HepG2 (cell line): ENCODE results near the gene HDDC3. TPM values are rescaled to one million over a fixed set of nuclear protein-coding genes. Genes with fewer than 3 reads are reported as not detected.

Experiments
- ISL2 ChIP-seq: sonication (generic); formaldehyde crosslinking; IDR thresholded peaks from 2 replicates; pipeline ENCODE4 v1.5.0; 2020; ENCODE audit warnings: missing genetic modification reagents
- JARID2 ChIP-seq: sonication (generic); formaldehyde crosslinking; IDR thresholded peaks from 2 replicates; pipeline ENCODE4 v1.8.1; 2023; ENCODE audit warnings: missing genetic modification reagents, inconsistent platforms; ENCODE audit not compliant: insufficient replicate concordance
- KAT2B ChIP-seq: fragments of 150-350 bp; IDR thresholded peaks from 2 replicates; pipeline ENCODE4 v1.6.1; 2014; ENCODE audit warnings: low read depth, low read length, borderline replicate concordance
- KDM3A ChIP-seq: IDR thresholded peaks from 2 replicates; pipeline ENCODE4 v1.6.1; 2018; ENCODE audit warnings: low read depth, missing compliant biosample characterization
- SALL2 ChIP-seq: sonication (generic); formaldehyde crosslinking; IDR thresholded peaks from 2 replicates; pipeline ENCODE4 v1.8.1; 2023; ENCODE audit warnings: mild to moderate bottlenecking, missing genetic modification reagents, inconsistent platforms
- SP1 ChIP-seq, 2 experiments: fragments of 450-650 bp in 1 of 2; sonication (generic) in 1 of 2; formaldehyde crosslinking in 1 of 2; IDR thresholded peaks; 2 replicates each; pipeline versions ENCODE4 v1.4.0 to v1.6.1; 2016 to 2020; ENCODE audit warnings: missing genetic modification reagents in 1 of 2
- THYN1 ChIP-seq: sonication (generic); formaldehyde crosslinking; IDR thresholded peaks from 2 replicates; pipeline ENCODE4 v1.8.1; 2023; ENCODE audit warnings: low read depth, mild to moderate bottlenecking, moderate library complexity, missing genetic modification reagents, borderline replicate concordance
- ZNF567 ChIP-seq: sonication (generic); formaldehyde crosslinking; IDR thresholded peaks from 2 replicates; pipeline ENCODE4 v1.8.1; 2023; ENCODE audit warnings: mild to moderate bottlenecking, missing genetic modification reagents, borderline replicate concordance
- ZNF850 ChIP-seq: sonication (generic); formaldehyde crosslinking; conservative IDR thresholded peaks from 2 replicates; pipeline ENCODE4 v1.9.0; 2021; ENCODE audit warnings: mild to moderate bottlenecking, missing genetic modification reagents
- polyA plus RNA-seq, 8 experiments: library from polyadenylated mRNA; depleted of rRNA in 3 of 8; stranded (reverse) in 7 of 8; unstranded in 1 of 8; fragments of >200 nt; fragmentation: Illumina TruSeq in 4 of 8; extraction: Trizol in 4 of 8; gene quantifications; 2 replicates each; pipeline versions ENCODE4 v1.2.1 to v1.2.3, GENCODE V29; 2011 to 2016; ENCODE audit warnings: low read depth in 4 of 8, missing spikeins in 1 of 8, mixed read lengths in 1 of 8; ENCODE audit not compliant: insufficient read depth in 1 of 8
- total RNA-seq, 5 experiments: library from RNA; depleted of rRNA; stranded (reverse); fragments of >200 nt; fragmentation: Illumina TruSeq; extraction: Trizol; gene quantifications; 2 replicates each; pipeline ENCODE4 v1.2.3, GENCODE V29; 2016; ENCODE audit warnings: low read depth in 1 of 5
- TF ChIP-seq, protein P1 (sequence below), 2 experiments: IDR thresholded peaks; 2 replicates each; pipeline ENCODE4 v1.6.1; 2011 to 2012; ENCODE audit warnings: low read length in 2 of 2, borderline replicate concordance in 1 of 2, low read depth in 1 of 2, mild to moderate bottlenecking in 1 of 2, moderate library complexity in 1 of 2
- TF ChIP-seq, protein P2 (sequence below): sonication (generic); formaldehyde crosslinking; IDR thresholded peaks from 2 replicates; pipeline ENCODE4 v1.9.0; 2021; ENCODE audit warnings: missing genetic modification reagents, borderline replicate concordance
- TF ChIP-seq, protein P3 (sequence below): sonication (generic); formaldehyde crosslinking; conservative IDR thresholded peaks from 2 replicates; pipeline ENCODE4 v1.5.0; 2020; ENCODE audit warnings: missing genetic modification reagents
- TF ChIP-seq, protein P4 (sequence below), 2 experiments: sonication (generic) in 1 of 2; formaldehyde crosslinking in 1 of 2; IDR thresholded peaks; 2 replicates each; pipeline versions ENCODE4 v1.4.0 to v1.6.1; 2018 to 2020; ENCODE audit warnings: missing genetic modification reagents in 2 of 2, borderline replicate concordance in 1 of 2, low read depth in 1 of 2, mild to moderate bottlenecking in 1 of 2, missing biosample characterization in 1 of 2

HDDC3 gene
- total and polyA plus RNA-seq, 2 of the 13 experiments (the other 11 are each of a cell fraction or from before 2014, with no cell fraction given): 18.7 to 28.3 TPM

DNA sequence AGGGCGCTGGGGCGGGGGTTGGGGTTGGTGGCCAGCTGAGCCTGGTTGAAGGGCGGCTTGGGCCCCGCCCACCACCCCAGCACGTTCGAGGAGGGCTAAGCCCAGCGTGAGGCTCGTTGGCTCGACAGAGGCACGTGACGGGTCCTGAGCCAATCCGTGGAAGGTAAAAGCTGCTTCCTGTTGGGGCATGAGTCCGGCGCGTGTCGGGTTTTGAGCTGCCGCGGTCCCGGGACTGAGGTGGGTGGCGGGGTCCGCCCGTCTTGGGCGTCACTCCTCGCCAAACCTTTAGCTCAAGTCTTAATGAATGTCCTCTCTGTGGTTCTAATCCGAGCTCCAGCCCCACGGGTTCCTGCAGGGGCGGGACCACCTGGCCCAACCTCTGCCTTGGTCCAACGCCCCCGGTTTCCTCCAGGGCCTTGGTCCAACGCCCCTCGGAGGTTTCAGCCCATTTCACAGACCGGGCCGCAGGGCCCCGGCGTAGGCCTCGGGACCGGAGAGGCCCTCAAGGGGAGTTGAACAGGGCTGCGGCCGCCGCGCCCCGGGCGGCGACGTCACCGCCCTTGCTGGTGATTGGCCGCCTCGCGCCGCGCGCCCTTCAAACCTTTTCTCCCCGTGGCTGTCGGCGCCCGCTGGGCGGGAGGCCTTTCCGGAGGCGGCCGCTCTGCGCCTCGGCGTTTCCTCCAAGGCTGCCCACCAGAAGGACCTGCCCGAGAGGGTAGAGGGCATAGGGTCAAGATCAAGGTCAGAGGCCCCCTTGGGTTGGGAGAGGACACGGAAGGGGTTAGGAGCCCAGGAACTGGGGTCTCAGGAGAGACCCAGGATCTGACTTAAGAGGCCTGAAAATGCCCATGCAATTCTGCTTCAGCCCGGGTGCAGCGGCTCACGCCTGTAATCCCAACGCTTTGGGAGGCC lies 22.6 kb upstream of the HDDC3 start, which contains the start of gene RCCD1 (continued):
- peak; percentile 80 for TF ChIP-seq SALL2 (CRISPR knock-in tag)
- no peak for TF ChIP-seq KAT2B
- TF ChIP-seq, protein P1, sequence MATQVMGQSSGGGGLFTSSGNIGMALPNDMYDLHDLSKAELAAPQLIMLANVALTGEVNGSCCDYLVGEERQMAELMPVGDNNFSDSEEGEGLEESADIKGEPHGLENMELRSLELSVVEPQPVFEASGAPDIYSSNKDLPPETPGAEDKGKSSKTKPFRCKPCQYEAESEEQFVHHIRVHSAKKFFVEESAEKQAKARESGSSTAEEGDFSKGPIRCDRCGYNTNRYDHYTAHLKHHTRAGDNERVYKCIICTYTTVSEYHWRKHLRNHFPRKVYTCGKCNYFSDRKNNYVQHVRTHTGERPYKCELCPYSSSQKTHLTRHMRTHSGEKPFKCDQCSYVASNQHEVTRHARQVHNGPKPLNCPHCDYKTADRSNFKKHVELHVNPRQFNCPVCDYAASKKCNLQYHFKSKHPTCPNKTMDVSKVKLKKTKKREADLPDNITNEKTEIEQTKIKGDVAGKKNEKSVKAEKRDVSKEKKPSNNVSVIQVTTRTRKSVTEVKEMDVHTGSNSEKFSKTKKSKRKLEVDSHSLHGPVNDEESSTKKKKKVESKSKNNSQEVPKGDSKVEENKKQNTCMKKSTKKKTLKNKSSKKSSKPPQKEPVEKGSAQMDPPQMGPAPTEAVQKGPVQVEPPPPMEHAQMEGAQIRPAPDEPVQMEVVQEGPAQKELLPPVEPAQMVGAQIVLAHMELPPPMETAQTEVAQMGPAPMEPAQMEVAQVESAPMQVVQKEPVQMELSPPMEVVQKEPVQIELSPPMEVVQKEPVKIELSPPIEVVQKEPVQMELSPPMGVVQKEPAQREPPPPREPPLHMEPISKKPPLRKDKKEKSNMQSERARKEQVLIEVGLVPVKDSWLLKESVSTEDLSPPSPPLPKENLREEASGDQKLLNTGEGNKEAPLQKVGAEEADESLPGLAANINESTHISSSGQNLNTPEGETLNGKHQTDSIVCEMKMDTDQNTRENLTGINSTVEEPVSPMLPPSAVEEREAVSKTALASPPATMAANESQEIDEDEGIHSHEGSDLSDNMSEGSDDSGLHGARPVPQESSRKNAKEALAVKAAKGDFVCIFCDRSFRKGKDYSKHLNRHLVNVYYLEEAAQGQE (IDR thresholded peaks at IDR 0.05; ENCODE audit: borderline replicate concordance in 1 of 2, low read depth in 1 of 2, low read length in 2 of 2): 0 out of 4 replicates have a peak, but pooled peaks of 1 of the 2 experiments have one; percentile 20
- 0 out of 2 replicates have a peak, but pooled peaks have one; percentile 76 for TF ChIP-seq KDM3A (CRISPR knock-in tag)
- TF ChIP-seq THYN1 (CRISPR knock-in tag): peak; percentile 71; the same call in 1 of the 2 replicates
- no peak for TF ChIP-seq SP1 (IDR thresholded peaks at IDR 0.05)
- TF ChIP-seq SP1 (CRISPR knock-in tag; IDR thresholded peaks at IDR 0.05): peak; percentile 52; the same call in 1 of the 2 replicates
- TF ChIP-seq, protein P2, sequence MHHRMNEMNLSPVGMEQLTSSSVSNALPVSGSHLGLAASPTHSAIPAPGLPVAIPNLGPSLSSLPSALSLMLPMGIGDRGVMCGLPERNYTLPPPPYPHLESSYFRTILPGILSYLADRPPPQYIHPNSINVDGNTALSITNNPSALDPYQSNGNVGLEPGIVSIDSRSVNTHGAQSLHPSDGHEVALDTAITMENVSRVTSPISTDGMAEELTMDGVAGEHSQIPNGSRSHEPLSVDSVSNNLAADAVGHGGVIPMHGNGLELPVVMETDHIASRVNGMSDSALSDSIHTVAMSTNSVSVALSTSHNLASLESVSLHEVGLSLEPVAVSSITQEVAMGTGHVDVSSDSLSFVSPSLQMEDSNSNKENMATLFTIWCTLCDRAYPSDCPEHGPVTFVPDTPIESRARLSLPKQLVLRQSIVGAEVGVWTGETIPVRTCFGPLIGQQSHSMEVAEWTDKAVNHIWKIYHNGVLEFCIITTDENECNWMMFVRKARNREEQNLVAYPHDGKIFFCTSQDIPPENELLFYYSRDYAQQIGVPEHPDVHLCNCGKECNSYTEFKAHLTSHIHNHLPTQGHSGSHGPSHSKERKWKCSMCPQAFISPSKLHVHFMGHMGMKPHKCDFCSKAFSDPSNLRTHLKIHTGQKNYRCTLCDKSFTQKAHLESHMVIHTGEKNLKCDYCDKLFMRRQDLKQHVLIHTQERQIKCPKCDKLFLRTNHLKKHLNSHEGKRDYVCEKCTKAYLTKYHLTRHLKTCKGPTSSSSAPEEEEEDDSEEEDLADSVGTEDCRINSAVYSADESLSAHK (CRISPR knock-in tag): no peak
- no peak for TF ChIP-seq ZNF567
- TF ChIP-seq ISL2 (CRISPR knock-in tag): no peak
- TF ChIP-seq ZNF850 (CRISPR knock-in tag): no peak
- TF ChIP-seq, protein P3, sequence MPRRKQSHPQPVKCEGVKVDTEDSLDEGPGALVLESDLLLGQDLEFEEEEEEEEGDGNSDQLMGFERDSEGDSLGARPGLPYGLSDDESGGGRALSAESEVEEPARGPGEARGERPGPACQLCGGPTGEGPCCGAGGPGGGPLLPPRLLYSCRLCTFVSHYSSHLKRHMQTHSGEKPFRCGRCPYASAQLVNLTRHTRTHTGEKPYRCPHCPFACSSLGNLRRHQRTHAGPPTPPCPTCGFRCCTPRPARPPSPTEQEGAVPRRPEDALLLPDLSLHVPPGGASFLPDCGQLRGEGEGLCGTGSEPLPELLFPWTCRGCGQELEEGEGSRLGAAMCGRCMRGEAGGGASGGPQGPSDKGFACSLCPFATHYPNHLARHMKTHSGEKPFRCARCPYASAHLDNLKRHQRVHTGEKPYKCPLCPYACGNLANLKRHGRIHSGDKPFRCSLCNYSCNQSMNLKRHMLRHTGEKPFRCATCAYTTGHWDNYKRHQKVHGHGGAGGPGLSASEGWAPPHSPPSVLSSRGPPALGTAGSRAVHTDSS (CRISPR knock-in tag): no peak
- TF ChIP-seq, protein P4, sequence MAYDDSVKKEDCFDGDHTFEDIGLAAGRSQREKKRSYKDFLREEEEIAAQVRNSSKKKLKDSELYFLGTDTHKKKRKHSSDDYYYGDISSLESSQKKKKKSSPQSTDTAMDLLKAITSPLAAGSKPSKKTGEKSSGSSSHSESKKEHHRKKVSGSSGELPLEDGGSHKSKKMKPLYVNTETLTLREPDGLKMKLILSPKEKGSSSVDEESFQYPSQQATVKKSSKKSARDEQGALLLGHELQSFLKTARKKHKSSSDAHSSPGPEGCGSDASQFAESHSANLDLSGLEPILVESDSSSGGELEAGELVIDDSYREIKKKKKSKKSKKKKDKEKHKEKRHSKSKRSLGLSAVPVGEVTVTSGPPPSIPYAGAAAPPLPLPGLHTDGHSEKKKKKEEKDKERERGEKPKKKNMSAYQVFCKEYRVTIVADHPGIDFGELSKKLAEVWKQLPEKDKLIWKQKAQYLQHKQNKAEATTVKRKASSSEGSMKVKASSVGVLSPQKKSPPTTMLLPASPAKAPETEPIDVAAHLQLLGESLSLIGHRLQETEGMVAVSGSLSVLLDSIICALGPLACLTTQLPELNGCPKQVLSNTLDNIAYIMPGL (CRISPR knock-in tag; IDR thresholded peaks at IDR 0.05; ENCODE audit: borderline replicate concordance in 1 of 2, low read depth in 1 of 2): peak in 1 of 2 experiments; percentile 56; a peak in 1 of 4 replicates
- TF ChIP-seq JARID2: no peak
- TF ChIP-seq, all 625 proteins: peak for 305
